ENCODE measurements around the gene ZNF782. TPM values are rescaled to one million over a fixed set of nuclear protein-coding genes. Genes with fewer than 3 reads are reported as not detected.
"Not testable (repeated sequence)": the region's sequence is repeated elsewhere in the genome, so short reads cannot be mapped to it uniquely, and the experiment has no call there.

The ZNF782 gene
- total and polyA plus RNA-seq, 12 donors: 0.60 to 20.3 (median 5.1) TPM

DNA sequence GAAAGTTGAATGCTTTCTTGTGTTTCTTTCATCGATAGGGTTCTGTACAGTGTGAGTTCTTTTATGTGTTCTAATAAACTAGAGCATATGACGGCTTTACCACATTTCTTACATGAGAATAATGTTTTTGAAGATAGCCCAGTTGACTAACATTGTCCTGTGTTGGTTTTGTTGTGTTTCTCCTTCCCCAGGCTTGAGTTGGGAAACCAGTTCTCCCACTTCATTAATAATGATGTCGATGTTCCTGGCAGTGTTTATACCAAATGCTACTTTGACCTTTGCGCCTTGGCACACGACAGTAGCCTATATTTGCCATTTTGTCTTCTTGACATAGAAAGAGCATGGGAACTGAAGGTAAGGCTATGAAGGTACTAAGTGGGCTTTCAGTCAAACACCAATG is 14.4 kb upstream of the ZNF782 start:
- intact Hi-C loops (cut with DNase I): no loop called here
- no peak overlapping the region for H3K4me3 ChIP-seq
- H3K27ac ChIP-seq: no peak overlapping the region
- no peak for DNase-seq
- H3K27me3 ChIP-seq: no peaks in the 10 kb centered on the region
- TF ChIP-seq, protein P1, sequence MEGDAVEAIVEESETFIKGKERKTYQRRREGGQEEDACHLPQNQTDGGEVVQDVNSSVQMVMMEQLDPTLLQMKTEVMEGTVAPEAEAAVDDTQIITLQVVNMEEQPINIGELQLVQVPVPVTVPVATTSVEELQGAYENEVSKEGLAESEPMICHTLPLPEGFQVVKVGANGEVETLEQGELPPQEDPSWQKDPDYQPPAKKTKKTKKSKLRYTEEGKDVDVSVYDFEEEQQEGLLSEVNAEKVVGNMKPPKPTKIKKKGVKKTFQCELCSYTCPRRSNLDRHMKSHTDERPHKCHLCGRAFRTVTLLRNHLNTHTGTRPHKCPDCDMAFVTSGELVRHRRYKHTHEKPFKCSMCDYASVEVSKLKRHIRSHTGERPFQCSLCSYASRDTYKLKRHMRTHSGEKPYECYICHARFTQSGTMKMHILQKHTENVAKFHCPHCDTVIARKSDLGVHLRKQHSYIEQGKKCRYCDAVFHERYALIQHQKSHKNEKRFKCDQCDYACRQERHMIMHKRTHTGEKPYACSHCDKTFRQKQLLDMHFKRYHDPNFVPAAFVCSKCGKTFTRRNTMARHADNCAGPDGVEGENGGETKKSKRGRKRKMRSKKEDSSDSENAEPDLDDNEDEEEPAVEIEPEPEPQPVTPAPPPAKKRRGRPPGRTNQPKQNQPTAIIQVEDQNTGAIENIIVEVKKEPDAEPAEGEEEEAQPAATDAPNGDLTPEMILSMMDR (IDR thresholded peaks at IDR 0.05): no peak
- TF ChIP-seq POLR2A (IDR thresholded peaks at IDR 0.05): no peak
- no peaks in the 10 kb centered on the region for H3K4me1 ChIP-seq (replicated peaks in 1 of 2)
- H3K9me3 ChIP-seq (replicated peaks in 1 of 3): no peaks in the 10 kb centered on the region
- WGBS, 4 donors: 89 to 90% (median 89%) methylated on average over 5 of the region's 5 CpGs
- no peaks in the 10 kb centered on the region for H3K36me3 ChIP-seq (replicated peaks in 1 of 2)

DNA sequence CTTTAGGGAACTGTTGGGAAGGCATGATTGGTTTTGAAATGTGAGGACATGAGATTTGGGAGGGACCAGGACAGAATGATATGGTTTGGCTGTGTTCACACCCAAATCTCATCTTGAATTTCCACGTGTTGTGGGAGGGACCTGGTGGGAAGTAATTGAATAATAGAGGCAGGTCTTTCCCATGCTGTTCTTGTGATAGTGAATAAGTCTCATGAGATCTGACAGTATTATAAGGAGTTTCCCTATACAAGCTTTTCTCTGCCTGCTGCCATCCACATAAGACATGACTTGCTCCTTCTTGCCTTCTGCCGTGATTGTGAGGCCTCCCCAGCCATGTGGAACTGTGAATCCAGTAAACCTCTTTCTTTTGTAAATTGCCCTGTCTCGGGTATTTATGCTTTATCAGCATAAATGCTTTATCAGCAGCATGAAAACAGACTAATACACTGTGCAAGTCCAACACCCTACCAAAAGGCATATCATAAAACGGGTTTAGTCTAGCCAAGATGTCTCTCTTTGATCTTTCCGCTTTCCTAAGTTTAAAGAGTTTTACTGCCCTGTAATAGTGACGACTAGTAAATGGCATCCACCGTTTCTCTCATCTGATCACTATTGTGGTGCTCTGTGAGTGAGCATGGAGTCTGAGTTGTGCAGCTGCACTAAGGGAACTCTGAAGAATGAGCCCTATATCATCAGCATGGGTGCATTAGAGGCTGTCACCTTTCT is 12.9 kb upstream of the ZNF782 start:
- H3K4me1 ChIP-seq (replicated peaks in 1 of 2): no peaks in the 10 kb centered on the region
- TF ChIP-seq POLR2A (IDR thresholded peaks at IDR 0.05): no peak
- TF ChIP-seq, protein P1 (IDR thresholded peaks at IDR 0.05): no peak
- H3K27me3 ChIP-seq: no peaks in the 10 kb centered on the region
- no peak overlapping the region for H3K4me3 ChIP-seq
- DNase-seq: no peak
- no peaks in the 10 kb centered on the region for H3K36me3 ChIP-seq (replicated peaks in 1 of 2)
- no peak overlapping the region for H3K27ac ChIP-seq
- WGBS, 4 donors: 69 to 84% (median 79%) methylated on average over 7 of the region's 7 CpGs
- H3K9me3 ChIP-seq (replicated peaks in 1 of 3): no peaks in the 10 kb centered on the region
- intact Hi-C loops (cut with DNase I): no loop called here

DNA sequence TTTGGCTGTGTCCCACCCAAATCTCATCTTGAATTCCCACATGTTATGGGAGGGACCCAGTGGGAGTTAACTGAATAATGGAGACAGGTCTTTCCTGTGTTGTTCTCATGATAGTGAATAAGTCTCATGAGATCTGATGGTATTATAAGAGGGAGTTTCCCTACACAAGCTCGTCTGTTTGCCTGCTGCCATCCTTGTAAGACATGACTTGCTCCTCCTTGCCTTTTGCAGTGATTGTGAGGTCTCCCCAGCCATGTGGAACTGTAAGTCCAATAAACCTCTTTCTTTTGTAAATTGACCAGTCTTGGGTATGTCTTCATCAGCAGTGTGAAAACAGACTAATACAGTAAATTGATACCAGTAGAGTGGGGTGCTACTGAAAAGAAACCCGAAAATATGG is 10.9 kb upstream of the ZNF782 start:
- intact Hi-C loops (cut with DNase I): not testable (repeated sequence)

GRCh38 chr9:96859461-96860198 is 5.3 kb upstream of the ZNF782 start:
- Histone ChIP-seq H3K27ac (no peak overlapping the region), H3K4me1 (replicated peaks in 1 of 2) (peaks cover 8 to 14% of the 10 kb centered on the region in 2 donors), H3K4me3 (no peak overlapping the region), H3K9me3 (replicated peaks in 1 of 3) (no peaks in the 10 kb centered on the region), H3K36me3 (replicated peaks in 1 of 2) (no peaks in the 10 kb centered on the region), H3K27me3 (no peaks in the 10 kb centered on the region)
- 62 to 90% (median 88%) methylated on average over 6 to 8 of the region's 8 CpGs for WGBS, 4 donors
- DNase-seq: no peak
- intact Hi-C loops (cut with DNase I): loop anchor here in 1 of 2 donors (10.0 kb wide), 1 partner anchor 255 kb away; no protein-coding TSS in a partner anchor
- TF ChIP-seq POLR2A (IDR thresholded peaks at IDR 0.05): no peak
- TF ChIP-seq, protein P1 (IDR thresholded peaks at IDR 0.05): no peak

More for the DNA sequence above, 10.9 kb upstream of the ZNF782 start:
- not testable (repeated sequence) for H3K4me3 ChIP-seq; H3K4me1 ChIP-seq (replicated peaks in 1 of 2); H3K9me3 ChIP-seq (replicated peaks in 1 of 3); H3K27me3 ChIP-seq; H3K36me3 ChIP-seq (replicated peaks in 1 of 2); DNase-seq; H3K27ac ChIP-seq
- 74 to 88% (median 78%) methylated on average over 2 of the region's 2 CpGs for WGBS, 4 donors

Measured in adrenal gland (tissue), 12 donors.